GM21447 (cell line): ENCODE data around the gene FANCD2.
"Not testable (repeated sequence)": the region's sequence is repeated elsewhere in the genome, so short reads cannot be mapped to it uniquely, and the experiment has no call there.

Experiments
- ATAC-seq: cut with Tn5 transposase; IDR thresholded peaks from one replicate; pipeline ENCODE4 v1.9.1; 2021; ENCODE audit not compliant: unreplicated experiment

FANCD2 gene

DNA sequence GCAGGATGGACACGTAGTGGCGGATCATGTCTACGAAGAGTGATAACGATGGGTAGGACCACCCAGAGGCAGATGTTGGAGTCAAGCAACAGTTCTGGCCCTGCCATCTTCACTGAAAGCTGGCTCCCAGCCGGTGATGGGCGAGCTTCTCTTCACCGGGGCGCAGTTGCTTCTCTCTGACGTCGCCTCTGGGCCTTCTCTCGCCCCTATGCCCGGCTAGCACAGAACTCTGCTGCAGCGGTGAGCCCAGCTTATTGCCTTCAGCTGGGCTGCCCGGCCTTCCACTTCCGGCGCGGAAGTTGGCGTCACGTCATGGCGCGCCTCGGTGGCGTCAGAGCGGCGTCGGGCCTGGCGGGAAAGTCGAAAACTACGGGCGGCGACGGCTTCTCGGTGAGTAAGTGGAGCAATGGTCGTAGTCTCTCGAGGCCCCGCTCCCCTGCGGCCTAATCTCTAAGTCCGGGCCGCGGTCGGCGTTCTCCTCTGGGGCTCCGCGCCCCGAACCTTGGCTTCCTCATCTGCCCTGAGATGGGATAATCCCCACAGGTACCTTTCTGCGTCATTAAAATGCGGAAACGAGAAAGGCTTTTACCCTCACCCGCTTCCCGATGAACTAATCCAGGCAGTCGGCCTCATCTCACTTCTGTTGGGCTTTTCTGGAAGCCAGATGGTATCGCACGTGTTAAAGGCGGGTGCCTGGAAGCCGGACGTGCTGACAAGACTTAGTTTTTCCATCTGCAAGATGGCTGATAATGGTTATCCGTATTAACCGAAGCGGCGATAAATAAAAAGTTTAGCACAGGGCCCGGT is at the start of gene FANCD2:
Gene FANCD2, plus strand, starts transcription at position 354 of the 807 bp plus-strand sequence. CDS start 2,221 bp downstream, outside the sequence.
- peak; percentile 87 for ATAC-seq

DNA sequence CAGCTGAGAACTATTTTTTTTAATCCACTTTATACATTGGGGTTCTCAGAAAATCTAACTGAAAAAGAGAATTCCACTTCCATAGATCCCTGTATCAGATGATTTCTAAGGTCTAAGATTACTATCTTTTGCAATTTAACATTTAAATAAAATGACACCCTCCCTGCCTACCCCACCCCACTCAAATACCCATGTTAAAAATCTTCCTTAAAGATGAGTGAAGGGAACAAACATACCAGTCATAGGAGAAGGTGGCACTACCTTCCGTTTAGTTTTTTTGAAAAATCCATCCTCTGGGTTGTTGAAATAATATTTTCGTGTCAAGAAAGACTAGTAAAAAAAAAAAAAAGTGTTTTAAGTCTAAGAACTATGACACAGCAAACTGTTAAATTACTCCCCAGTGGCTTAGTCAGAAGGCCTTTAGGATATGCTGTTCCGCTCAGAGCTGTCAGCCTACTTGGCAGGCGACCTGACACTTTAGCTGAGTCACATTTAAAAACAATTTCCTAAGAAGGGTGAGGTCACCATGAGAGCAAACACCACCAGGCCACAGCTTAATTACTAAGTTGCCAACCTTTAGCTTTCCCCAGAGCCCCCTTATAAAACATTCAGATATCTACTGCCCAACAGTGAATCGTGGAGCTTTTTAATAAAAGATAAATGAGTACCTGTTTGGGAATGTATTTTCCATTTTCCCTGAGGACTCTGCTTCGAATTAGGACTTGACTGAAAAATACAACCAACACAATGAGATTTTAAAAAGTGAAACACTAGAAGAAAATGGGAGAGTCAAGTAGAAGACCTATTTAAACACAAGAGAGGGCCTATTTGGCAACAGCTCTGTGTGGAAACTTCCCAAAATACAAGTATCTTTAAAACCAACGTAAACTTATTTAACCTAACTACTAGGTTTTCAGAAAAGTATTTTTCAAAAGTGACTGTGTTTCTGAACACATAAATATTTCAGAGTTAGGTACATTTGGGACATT is 49.2 kb upstream of the FANCD2 start:
- no peak for ATAC-seq

DNA sequence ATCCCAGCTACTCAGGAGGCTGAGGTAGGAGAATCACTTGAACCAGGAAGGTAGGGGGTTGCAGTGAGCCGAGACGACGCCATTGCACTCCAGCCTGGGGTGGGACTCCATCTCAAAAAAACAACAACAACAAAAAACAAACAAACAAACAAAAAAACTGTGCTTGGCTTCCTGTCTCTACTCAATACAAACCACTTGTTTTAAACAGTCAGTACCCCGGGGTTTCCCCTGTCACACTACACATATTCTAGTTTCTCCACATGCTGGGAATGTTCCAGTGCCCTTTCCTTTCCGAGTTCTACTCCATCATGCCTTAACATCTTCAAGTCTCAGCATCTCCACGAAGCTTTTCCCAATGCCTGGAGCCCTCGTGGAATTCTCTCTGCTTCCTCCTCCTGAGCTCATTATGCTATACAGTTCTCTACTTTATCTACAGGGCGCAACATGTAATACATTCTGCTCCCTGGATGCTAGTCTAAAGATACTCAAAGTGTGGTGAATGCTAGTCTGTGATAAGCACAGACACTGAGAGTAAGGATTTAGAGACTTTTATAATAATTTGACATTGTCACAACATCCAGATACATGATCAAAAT is 47.4 kb upstream of the FANCD2 start:
- ATAC-seq: no peak

DNA sequence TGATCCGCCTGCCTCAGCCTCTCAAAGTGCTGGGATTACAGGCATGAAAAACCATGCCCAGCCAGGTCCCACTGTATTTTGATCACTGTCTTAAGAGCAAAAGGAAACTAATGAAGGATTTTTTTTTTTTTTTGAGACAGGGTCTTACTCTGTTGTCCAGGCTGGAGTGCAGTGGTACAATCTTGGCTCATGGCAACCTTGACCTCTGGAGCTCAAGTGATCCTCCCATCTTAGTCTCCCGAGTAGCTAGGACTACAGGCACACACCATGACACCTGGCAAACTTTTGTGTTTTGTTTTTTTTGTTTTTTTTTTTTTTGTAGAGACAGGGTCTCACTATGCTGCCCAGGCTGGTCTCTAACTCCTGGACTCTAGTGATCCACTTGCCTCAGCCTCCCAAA is 46.0 kb upstream of the FANCD2 start:
- ATAC-seq: no peak

DNA sequence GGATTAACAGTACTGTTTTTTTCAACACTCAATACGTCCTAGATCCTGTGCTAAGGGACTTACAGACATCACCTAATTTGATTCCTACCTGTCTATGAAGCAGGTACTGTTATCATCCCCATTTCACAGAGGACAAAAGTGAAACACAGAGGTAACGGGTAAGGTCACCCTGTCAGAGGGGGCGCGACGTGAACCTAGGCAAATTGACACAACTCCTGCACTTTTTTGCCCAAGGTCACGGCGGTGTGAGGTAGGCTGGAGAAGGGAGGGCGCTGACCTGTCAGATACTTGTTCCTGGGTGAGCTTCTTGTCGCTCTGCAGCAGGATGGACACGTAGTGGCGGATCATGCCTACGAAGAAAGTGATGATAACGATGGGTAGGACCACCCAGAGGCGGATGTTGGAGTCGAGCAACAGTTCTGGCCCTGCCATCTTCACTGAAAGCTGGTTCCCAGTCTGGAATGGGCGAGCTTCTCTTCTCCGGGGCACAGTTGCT is 40.0 kb upstream of the FANCD2 start:
- ATAC-seq: peak; percentile 18

DNA sequence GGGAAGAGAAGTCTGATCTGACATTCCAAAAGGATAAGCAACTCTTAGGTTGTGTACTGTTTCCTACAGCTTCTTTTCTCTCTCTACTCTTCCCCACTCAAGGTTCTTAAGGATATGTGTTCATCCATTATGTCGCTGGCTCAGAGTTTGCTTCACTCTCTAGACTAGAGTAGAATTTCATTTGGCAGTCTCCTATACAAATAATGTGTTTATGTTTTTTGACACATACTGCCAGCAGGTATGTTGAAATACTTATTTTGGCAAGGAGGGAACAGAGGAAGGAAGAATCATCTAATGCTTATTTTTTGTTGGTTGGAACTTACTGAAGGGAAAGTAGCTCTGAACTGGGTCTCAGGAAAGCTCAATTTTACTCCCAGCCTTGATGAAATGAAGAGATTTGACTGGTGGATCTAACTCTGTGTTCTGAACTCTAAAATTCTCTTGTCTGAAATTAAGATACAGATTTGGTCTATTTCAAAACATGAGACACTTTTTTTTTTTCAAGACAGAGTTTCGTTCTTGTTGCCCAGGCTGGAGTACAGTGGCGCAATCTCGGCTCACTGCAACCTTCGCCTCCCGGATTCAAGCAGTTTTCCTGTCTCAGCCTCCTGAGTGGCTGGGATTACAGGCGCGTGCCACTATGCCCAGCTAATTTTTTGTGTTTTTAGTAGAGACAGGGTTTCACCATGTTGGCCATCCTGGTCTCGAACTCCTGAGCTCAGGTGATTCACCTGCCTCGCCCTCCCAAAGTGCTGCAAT is 32.0 kb upstream of the FANCD2 start:
- no peak for ATAC-seq

DNA sequence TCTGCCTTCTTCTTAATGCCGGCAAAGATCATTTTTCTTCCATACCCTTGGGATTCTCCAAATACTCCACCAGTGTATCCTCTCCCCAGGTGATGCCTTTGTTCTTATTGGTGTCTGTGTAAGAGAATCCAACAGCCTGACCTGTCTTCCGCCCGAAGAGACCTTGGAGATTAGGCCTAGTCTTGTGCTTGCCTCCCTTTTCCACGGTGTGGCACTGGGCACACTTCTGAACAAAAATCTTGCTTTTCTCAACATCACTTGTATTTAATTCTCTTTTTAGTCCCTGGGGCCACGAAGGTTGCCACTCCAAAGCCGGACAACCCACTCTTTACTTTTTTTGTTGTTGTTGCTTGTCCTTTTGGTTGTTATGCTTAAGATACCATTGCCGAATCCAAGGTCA is 25.6 kb upstream of the FANCD2 start:
- no peak for ATAC-seq

DNA sequence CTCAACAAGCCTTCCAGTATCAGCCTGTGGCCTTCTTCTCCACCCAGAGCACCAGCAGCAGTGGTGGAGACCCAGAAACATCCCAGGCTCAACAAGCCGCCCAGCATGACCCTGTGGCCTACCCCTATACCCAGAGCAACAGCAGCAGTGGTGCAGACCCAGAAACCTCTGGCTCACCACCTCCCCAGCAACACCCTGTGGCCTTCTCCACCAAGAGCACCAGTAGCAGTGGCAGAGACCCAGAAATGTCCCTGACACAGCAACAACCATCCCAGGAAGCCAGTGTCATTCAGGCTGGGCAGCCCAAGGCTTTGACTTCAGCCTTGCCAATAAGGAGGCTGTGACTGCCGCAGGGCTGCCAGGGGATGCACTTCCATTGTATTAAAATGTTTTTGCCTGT is 23.3 kb upstream of the FANCD2 start:
- ATAC-seq: no peak

DNA sequence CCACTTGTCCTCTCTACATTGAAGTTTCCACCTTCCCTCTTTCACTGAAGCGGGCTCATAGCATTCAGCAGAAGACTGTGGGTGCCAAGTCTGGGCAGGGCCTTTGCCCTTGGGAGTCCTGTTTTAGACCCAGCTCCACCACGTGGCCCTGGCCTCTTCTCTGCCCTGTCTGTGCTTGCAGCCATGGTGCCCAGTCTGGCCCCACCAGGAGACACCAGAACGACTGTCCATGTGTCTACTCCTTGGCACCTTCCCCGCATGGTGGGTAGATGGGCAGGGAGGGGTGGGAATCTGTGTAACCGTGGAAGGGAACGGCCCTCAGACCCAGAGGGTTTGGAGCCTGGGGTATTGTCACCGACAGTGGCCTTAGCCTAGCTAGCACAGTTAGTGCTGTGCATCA is 21.7 kb upstream of the FANCD2 start:
- no peak for ATAC-seq

DNA sequence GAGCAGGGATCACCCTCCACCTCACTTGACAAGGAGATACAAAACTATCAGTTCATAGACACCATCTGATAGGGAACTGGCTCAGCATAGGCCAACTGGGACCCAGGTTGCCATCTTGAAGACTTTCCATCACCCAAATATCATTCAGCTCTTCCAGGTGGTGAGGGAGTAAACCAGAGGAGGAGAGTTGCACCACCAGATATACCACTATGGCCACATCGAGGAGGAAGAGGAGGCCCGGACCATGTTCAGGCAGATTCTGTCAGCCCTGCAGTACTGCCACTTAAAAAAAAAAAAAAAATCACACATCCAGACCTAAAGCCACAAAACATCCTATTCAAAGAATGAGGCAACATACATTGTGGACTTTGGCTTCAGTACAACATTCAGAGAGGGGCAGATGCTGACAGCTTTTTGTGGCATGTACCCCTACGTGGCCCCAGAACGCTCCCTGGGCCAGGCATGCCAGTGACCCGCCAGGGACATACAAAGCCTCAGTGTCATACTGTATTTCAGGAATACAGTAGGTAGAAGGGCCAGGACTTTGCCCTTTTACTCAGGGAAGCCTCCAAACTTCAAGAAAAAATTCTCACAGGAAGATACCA is 21.2 kb upstream of the FANCD2 start:
- ATAC-seq: no peak

DNA sequence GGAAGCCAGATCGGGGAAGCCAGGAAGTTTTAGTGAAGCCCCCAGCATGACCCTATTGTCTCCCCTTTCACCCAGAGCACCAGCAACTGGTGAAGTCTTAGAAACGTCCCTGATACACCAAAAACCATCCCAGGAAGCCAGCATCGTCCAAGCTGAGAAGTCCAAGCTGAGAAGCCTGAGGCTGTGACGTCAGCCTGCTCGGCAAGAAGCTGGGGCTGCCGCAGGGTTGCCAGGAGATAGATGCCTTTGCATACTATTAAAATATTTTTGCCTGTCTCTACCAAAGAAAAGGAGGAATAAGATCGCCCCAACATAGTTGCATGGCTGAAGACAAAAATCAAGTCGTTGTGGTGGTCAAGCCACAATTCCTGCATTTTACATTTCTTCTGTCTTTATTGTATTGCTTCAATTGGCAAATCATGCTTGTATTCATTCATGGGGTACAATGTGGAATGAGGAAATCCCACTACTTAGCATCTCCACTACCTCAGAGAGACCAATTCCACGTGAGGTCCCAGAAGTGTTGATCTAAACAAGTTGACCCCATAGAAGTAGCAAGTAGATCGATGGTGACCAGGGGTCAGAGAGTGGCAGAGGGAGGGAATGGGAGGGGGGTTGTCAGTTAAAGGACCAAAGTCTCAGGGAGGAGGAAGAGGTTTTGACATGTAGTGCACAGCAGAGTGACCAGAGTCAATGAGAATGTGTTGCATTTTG is 20.0 kb upstream of the FANCD2 start:
- no peak for ATAC-seq

DNA sequence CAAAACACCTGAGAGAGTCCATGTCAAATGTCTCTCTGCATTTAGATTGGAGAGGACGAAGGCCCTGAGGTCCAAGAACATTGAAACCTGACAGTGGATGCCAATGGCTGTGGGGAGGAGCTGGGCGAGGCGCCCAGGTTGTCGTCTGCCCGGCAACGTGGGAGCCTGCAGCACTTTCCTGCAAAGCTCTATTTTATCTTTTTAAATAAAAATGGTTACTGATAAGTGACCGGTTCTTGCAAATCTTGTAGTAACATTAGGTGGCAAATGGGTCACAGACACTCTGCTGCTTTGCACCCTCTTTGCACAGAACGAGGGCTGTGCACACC is 19.5 kb upstream of the FANCD2 start:
- no peak for ATAC-seq

DNA sequence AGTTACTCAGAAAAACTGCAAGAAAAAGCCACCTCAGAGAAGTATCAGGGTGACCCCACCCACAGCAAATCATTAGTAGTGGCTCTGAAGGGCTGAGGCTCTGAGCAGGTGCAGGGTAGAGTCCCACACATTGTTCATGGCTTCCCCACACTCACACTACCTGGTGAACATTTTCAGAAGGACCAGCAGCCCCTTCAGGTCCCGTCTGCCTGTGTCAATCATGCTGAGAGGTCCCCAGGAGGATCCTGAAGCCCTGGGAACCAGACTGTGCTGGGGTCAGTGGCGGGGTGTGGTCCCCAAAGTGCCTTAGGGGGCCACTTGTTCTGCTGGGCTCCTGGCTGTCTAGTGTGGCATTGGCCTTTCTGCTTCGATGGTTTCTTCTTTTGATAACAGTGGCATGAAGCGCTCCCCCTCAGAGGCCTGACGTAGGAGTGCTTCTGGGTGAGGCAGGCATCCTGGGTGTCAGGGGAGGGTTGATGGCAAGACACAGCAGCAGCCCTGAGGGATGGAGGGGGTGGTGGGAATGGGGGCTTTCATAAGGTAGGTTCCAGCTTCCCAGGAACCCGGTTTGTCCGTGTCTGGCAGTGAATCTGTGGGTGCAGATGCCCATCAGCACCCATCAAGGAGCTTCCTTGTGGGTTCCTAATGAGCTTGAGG is 19.0 kb upstream of the FANCD2 start:
- no peak for ATAC-seq

DNA sequence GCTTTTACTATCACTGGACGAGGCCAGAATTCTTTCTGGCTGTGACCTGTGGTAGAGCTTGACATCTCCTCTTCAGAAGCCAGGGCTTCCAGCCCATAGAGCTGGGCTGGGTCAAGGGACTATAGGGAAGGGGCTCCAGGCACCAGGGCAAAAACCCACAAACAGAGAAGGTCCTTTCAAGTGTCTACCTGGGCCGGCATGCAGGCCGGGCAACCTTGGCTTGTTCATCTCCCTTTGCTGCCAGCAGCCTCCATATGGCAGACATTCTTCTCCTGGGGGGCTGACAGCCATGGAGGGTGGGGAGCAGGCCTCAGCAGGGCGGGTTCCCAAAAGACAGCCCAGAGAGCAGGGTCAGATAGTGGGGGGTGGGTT is 18.0 kb upstream of the FANCD2 start:
- ATAC-seq: not testable (repeated sequence)

DNA sequence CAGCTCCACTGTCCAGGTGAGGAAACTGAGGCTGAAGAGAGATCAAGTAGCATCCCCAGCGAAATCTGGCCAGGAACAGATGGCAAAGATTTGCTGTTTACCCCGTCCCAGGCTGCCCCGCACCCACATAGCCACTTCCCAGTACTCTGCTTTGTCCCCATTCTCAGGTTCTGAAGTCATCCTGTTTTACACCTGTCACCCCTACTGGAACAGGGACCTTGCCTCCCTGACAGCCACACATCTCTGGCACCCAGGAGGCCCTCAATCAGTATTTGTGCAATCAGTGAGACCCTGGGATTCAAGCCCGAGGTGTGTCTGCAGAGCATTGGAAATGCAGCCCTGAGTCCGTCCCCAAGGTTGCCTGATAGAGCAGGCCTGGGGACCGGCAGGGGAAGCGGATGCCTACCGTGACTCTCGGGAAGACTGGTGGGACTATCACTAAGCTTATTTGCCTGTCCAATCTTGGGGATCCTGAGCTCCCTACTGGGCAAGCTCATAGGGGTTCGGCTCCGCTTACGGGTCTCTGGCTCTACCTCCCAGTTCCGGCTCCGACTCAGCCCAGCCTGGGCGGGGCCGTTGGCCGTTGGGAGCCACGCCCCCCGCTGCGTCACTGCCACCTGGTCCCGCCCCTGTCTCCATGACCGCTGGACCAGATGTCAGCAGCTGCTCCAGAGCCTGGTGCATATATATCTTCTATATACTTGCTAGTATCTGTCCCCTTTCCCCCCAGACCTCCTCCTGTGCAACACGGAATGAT is 17.5 kb upstream of the FANCD2 start:
- ATAC-seq: peak; percentile 40

DNA sequence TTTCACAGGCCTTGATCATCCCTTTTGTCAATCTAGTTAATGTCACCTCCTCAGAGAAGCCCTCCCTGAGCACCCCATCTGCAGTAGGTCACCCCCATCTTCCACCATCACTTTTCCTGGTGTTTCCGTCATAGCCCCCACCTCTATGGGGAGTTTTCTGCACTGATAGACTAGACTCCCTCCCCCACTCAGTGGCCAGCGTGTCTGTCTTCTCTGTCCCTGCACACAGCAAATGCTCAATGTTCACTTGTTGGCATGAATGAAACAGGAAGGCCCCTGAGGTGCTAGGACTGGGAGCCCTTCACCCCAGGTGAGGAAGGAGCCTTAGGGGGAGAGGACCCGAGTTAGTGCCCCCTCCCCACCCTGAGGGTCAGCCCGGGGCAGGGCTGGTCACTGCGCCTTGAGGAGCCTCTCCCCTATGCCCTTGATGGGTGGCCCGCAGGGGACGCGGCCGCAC is 15.8 kb upstream of the FANCD2 start:
- no peak for ATAC-seq

DNA sequence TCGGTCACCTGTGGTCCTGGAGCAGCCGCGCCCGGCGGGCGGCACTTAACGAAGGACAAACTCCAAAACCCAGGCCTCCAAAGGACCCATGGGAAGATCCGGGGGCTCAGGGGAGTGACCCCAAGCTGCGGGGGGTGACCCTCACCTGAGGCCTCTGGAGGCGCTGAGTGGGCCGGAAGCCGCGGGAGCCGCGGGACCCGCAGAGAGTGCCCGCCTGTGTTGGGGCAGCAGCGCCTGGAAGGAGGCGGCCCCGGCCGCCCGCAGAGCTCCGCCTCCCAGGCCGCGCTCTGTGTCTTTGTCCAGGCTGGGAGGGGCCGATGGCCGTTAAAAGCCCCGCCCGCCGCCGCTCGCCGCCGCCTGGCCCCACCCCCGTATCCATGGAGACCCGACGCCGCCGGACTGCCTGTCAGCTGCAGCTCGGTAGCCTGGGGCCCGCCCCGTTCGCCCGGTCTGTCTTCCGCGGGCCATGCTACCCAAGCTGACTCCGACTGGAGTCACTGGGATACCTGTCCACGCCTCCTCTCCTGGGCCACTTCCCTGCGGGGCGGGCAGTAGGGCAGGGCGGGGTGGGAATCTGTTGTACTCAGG is 15.3 kb upstream of the FANCD2 start:
- ATAC-seq: peak; percentile 83

DNA sequence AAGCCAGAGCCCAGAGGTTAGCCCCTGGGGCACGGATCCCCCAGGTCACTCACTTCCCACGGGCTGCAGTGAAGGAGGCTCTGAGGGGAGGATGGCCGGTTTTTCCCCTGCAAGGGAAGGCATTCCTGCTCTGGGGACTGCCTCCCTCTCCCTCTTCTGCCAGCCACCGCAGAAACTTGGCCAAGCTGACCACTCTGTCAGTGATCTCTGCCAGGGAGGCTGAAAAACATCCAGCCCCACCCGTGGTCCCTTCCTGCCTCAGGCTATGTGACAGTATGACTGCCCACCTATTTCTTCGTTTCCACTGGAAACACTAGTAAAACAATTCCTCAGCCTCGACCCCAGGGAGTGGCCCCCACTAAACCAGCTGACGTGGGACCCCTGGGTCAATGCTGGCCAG is 14.6 kb upstream of the FANCD2 start:
- ATAC-seq: no peak
